Calu3 (cell line): ENCODE measurements around the gene SCUBE2. TPM values are rescaled to one million over a fixed set of nuclear protein-coding genes. Genes with fewer than 3 reads are reported as not detected.

Experiments
- BruUV-seq: library from RNA; stranded (reverse); fragments of 400-500 nt; replicated peaks from 2 replicates; lab custom pipeline; 2021; lab: Mats Ljungman, UMichigan
- CTCF ChIA-PET: fragments of 300-600 bp; sonication (Branson Sonifier 250); formaldehyde crosslinking; loops from one replicate; lab custom pipeline; 2022; ENCODE audit warnings: antibody characterized with exemption; lab: Charles Lee
- DNase-seq: peaks from one replicate; pipeline ENCODE4 v3.0.0; 2022
- H3K27ac Mint-ChIP-seq: one replicate; pipeline ENCODE4 v1.8.0; 2022; ENCODE audit warnings: mixed read lengths; ENCODE audit not compliant: unreplicated experiment
- H3K27me3 Mint-ChIP-seq: one replicate; pipeline ENCODE4 v1.8.0; 2022; ENCODE audit warnings: mixed read lengths; ENCODE audit not compliant: unreplicated experiment
- H3K36me3 Mint-ChIP-seq: one replicate; pipeline ENCODE4 v1.8.0; 2022; ENCODE audit warnings: mild to moderate bottlenecking, moderate library complexity, mixed read lengths; ENCODE audit not compliant: insufficient read depth, unreplicated experiment
- H3K4me1 Mint-ChIP-seq: one replicate; pipeline ENCODE4 v1.8.0; 2022; ENCODE audit warnings: mild to moderate bottlenecking, low read depth, mixed read lengths; ENCODE audit not compliant: unreplicated experiment
- H3K4me3 Mint-ChIP-seq: one replicate; pipeline ENCODE4 v1.8.0; 2022; ENCODE audit warnings: mild to moderate bottlenecking, low read depth, moderate library complexity, mixed read lengths; ENCODE audit not compliant: unreplicated experiment
- H3K9me3 Mint-ChIP-seq: one replicate; pipeline ENCODE4 v1.8.0; 2022; ENCODE audit warnings: low read depth, mixed read lengths; ENCODE audit not compliant: unreplicated experiment
- intact Hi-C: fragments of 100-400 bp; cut with micrococcal nuclease; formaldehyde crosslinking; loops from one replicate; pipeline ENCODE4 v1.10.0; 2022; ENCODE audit not compliant: unreplicated experiment
- total RNA-seq: library from RNA; stranded (reverse); gene quantifications from 2 replicates; pipeline ENCODE4 v1.2.3, GENCODE V29; 2022
- TF ChIP-seq, protein P1 (sequence below): fragments of 200-600 bp; IDR thresholded peaks from one replicate; pipeline ENCODE4 v1.8.0; 2022; ENCODE audit warnings: antibody characterized with exemption; ENCODE audit not compliant: unreplicated experiment

The SCUBE2 gene
- total RNA-seq, 1 experiment from 2014 or later: not detected

DNA sequence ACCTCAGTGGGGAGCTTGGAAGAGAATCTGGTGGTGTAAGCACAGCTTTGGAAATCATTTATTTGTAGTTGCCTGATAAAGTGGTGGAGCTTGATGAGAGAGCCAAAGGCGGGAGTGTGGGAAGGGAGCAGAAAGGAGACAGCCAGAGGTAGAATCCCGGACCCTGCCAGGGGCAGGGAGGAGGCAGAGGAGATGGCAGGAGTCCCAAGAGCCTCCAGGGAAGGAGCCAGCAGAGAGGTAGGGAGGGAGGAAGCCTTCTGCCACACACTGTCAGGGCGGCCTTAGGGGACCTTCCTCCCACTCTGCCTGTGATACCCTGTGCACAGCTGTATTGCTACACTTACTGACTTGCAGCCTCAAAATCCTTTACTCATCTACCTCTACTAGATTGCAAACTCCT lies 15.4 kb downstream of the SCUBE2 start:
- H3K9me3 Mint-ChIP-seq: no peaks in the 10 kb centered on the region

DNA sequence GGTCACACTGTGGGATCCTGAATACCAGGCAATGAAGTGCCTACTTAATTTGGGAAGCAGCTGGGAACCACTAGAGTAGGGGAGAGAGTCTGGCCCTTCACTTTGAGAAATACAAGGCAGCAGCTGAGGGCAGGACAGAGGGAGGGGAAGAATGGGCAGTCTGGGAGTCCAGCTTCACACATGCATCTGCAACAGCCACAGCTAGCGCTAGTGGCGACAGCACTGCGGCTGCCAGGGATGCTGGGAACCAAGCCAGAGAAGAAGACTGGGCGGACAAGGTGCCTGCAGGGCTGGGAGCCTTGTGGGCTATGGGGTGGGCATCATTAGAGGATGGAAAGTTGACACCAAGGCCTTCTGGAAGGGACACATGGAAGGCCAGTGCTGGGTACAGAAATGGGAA lies 15.8 kb downstream of the SCUBE2 start:
- TF ChIP-seq, protein P1, sequence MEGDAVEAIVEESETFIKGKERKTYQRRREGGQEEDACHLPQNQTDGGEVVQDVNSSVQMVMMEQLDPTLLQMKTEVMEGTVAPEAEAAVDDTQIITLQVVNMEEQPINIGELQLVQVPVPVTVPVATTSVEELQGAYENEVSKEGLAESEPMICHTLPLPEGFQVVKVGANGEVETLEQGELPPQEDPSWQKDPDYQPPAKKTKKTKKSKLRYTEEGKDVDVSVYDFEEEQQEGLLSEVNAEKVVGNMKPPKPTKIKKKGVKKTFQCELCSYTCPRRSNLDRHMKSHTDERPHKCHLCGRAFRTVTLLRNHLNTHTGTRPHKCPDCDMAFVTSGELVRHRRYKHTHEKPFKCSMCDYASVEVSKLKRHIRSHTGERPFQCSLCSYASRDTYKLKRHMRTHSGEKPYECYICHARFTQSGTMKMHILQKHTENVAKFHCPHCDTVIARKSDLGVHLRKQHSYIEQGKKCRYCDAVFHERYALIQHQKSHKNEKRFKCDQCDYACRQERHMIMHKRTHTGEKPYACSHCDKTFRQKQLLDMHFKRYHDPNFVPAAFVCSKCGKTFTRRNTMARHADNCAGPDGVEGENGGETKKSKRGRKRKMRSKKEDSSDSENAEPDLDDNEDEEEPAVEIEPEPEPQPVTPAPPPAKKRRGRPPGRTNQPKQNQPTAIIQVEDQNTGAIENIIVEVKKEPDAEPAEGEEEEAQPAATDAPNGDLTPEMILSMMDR: no peak
- DNase-seq: no peak
- Mint-ChIP-seq H3K36me3 (no peaks in the 10 kb centered on the region), H3K4me3 (no peak overlapping the region), H3K9me3 (no peaks in the 10 kb centered on the region), H3K27ac (no peak overlapping the region), H3K4me1 (no peaks in the 10 kb centered on the region), H3K27me3 (peaks cover 76% of the 10 kb centered on the region)
- no TSS peak for BruUV-seq
- CTCF ChIA-PET: no interaction called here
- intact Hi-C loops: no loop called here

More for the DNA sequence above, 15.4 kb downstream of the SCUBE2 start:
- CTCF ChIA-PET: no interaction called here
- intact Hi-C loops: no loop called here
- TF ChIP-seq, protein P1: no peak
- Mint-ChIP-seq H3K4me3 (no peak overlapping the region), H3K27ac (no peak overlapping the region), H3K4me1 (no peaks in the 10 kb centered on the region), H3K36me3 (no peaks in the 10 kb centered on the region), H3K27me3 (peaks cover 71% of the 10 kb centered on the region)
- BruUV-seq: no TSS peak
- no peak for DNase-seq

DNA sequence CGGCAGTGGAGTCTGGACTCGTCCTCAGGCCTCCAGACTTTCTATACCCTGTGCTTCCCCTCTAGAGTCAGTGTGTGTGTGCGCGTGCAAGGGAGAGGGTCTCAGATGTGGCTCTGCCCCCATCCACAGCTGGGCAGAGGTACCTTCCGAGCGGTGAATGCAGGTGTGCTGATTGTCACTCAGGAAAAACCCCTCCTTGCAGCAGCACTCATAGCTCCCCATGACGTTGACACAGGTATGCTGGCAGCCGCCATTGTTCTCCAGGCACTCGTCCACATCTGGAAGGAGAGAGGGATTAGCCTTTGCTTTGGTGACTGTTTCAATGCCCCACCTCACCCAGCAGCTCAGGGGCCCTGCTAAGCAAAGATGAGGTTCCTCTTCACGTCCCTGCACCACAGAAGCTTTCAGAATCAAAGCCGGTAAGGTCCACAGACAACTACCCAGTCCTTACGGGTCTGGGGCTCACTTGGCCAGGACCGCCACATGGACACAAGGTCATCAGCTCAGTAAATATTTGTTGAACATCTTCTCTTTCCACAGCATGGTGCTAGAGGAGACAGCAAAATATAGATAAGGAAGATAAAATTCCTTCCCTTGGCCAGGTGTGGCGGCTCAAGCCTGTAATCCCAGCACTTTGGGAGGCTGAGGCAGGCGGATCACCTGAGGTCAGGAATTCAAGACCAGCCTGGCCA lies 16.9 kb downstream of the SCUBE2 start:
- Mint-ChIP-seq H3K4me3 (no peak overlapping the region), H3K27me3 (peaks cover 86% of the 10 kb centered on the region), H3K9me3 (no peaks in the 10 kb centered on the region), H3K36me3 (no peaks in the 10 kb centered on the region), H3K27ac (no peak overlapping the region), H3K4me1 (no peaks in the 10 kb centered on the region)
- no peak for DNase-seq
- no TSS peak for BruUV-seq
- CTCF ChIA-PET: interaction anchor here (0.7 kb wide), 1 partner anchor 46 kb away, joined by 4 read pairs; no protein-coding TSS in a partner anchor
- intact Hi-C loops: no loop called here
- TF ChIP-seq, protein P1: no peak

DNA sequence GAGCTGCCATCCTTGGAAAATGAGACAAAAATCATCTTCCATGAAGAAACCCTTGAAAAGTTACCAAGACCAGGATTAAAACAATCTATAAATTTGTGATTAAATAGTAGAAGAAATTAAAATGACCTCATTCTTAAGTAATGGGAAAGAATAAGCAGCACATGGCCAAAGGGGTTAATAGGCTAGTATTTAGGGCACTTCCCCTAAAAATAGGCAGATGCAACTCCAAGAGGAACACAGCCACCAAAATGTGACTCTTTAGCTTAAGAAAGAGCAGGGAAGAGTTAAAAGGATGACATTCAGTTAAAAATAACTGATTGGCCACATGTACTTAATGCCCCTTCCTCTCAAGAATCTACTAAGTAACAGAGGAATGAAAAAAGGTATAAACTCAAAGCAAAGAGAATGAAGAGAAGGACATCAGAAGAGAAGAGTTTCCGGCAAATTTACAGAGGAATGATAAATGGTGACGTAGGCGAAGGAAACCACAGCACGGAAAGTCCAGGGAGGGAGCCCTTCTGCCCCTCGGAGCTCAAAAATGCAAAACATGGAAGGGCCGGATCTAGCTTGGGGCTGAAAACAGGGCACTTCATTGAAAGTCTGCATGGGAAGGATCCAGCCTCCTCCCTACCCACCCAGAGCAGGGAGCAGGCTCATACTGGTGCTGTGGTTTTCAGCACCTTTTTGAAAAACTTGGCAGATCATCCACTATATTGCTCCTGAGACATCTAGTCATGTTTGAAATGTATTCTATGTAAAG lies 17.8 kb downstream of the SCUBE2 start:
- TF ChIP-seq, protein P1: no peak

More for the DNA sequence above, 17.8 kb downstream of the SCUBE2 start:
- intact Hi-C loops: no loop called here
- Mint-ChIP-seq H3K4me3 (no peak overlapping the region), H3K27me3 (peaks cover 94% of the 10 kb centered on the region), H3K36me3 (no peaks in the 10 kb centered on the region), H3K27ac (no peak overlapping the region), H3K9me3 (no peaks in the 10 kb centered on the region), H3K4me1 (no peaks in the 10 kb centered on the region)
- DNase-seq: no peak
- no TSS peak for BruUV-seq
- CTCF ChIA-PET: no interaction called here
